HG03108 (cell line): ENCODE results near the gene KANSL1L.

Experiments used
- ATAC-seq: cut with Tn5 transposase; IDR thresholded peaks from one replicate; pipeline ENCODE4 v1.9.1; 2021; ENCODE audit warnings: moderate library complexity; ENCODE audit not compliant: unreplicated experiment

KANSL1L gene

DNA sequence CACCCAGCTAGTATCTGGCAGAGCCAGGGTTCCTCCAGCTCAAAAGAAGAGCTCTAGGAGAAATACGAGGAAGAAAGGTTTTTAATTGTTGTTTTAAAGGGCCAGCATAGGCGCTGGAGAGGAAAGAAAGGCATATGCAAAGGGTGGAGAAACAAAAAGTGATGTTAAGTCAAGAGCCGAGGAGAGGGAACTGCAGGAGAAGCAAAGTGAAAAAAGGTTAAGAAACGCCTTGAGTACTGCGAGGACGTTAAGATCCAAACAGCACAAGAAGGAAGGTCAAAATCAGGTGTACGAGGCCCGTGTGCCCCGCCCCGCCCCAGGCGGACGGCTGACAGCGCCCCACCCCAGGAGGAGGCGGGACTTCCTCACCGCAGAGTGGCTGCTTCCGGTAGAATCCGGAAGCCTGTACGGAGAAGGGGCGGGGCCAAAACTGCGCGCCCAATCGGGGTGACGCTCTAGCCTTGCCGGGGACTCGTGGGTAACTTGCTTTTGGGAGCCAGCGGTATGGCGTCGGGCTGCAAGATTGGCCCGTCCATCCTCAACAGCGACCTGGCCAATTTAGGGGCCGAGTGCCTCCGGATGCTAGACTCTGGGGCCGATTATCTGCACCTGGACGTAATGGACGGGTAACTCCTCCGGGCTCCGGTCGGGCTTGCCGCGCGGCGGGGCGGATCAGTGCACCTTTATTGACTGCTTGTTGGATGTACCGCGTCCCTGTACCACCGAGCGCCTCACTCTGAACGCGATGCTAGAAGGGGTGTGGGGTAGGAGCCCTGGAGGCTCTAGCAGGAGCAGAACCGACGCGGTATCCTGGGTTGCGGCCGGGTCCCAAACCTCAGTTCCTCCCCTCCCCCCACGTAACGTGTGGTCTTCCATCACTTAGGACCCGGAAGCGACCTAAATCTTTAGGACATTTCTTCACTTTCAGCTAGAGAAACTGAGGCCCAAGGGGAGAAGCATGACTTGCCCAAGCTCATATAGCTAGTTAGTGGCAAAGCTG is 168.8 kb downstream of the KANSL1L start, which contains the start of gene RPE:
Gene RPE, plus strand, starts transcription at position 481 of the 1,000 bp plus-strand sequence. Its CDS starts 24 bp downstream, at position 505.
- ATAC-seq: peak; percentile 99

DNA sequence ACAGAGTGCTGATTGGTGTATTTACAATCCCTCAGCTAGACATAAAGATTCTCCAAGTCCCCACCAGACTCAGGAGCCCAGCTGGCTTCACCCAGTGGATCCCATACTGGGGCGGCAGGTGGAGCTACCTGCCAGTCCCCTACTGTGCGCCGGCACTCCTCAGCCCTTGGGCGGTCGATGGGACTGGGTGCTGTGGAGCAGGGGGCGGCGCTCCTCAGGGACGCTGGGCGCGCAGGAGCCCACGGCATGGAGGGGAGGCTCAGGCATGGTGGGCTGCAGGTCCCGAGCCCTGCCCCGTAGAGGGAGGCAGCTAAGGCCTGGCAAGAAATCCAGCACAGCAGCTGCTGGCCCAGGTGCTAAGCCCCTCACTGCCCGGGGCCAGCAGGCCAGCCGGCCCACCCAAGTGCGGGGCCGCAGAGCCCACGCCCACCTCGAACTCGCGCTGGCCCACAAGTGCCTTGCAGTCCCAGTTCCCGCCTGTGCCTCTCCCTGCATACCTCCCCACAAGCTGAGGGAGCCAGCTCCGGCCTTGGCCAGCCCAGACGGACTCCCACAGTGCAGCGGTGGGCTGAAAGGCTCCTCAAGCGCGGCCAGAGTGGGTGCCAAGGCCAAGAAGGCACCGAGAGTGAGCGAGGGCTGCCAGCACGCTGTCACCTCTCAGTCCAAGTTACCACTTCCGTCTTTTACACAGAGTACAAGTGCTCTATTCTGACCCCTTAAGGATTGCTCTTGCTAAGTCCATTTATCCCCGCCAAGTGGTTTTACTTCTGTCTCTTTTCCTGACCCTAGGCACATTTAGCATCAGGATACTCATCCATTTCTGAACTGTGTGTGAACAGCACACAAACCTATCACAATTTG is 170.5 kb downstream of the KANSL1L start:
- ATAC-seq: no peak

DNA sequence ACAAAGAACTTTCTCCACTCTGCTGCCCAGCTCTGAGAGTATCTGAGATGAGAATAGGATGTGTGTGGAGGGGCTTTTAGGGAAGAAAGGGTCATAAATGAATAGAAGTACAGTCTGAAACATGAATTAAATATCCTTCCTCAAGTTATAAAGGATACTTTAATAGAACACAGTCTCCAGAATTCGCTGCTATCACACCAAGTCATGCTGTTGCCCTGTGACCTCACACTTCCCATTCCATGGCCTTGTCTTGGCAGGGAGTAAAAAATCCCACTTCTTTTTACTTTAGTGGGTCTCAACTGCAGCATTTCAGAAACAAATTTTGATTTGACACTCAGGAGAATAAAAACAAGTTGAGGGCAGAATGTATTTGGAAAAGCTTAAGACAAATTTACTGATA is 172.6 kb downstream of the KANSL1L start:
- no peak for ATAC-seq

DNA sequence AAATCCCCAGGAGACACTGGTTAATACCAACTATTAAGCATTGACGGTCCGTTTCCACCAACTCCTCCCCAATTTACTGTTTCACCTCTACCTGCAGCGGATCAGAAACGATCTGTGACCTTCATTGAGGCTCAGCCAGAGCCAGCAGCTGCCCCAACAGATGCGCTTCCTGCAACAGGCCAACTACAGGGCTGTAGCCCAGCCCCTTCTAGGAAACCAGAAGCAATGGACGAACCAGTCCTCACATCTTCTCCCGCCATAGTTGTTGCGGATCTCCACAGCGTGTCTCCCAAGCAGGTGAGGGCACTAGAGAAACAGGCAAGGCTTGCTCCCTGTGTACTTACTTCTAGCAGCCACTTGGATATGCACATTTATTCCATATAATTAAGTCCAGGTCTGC is 177.2 kb downstream of the KANSL1L start:
- ATAC-seq: no peak

DNA sequence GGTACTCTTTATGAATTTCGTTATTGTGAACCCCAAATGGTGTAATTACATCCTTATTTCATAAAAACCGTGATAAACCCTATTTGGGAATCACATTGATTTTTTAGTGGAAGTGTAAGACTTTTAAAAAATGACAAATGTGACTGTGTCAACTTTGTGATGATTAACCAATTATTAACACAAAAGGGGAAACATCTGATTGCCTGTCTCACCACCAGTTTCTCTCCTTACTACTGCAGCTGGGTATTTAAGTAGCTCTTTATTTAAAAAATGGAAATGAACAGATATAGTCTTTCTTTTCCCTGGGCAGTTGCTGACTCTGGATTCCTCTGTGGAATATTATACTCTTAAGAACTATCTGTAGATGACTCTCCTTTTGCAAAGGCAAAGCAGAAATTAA is 180.4 kb downstream of the KANSL1L start:
- ATAC-seq: peak; percentile 47

DNA sequence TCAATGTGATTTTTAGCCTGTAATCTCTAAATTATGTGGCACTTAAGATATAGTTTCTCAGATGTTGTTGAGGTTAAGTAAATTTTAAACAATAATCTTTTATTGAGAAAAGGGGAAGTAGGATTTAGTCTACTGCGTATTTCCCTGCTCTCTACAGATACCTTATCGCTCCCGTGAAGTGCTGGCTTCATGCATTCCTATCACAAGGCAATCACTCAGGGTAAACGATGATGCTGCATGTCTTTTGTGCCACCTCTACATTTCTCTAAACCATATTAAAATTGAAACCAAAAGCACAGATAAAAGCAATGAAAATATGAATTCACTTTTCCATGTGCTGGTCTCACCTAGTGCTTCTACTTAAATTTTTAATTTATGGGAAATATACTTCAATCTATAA is 183.2 kb downstream of the KANSL1L start:
- no peak for ATAC-seq

DNA sequence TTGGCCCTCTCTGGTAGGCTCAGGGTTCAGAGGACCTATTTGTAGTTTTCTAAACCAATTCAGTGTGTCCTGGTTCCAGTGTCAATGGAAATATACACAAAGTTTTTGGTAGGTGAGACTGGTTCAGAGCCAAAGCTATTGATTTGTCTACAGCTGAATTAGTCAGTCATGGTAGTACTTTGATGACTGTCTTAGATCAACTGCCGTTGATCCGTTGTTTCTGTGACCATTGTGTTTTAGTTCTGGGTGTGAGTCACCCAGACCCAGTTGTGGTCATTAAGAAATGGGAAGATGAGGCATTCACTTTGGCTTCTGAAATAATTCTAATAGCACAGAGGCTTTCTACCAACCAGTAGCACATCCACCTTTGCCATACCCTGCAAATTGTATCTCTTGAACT is 184.8 kb downstream of the KANSL1L start:
- ATAC-seq: no peak

GRCh38 chr2:209985874-209986273 is 185.3 kb downstream of the KANSL1L start:
- no peak for ATAC-seq

GRCh38 chr2:209984291-209984690 is 186.9 kb downstream of the KANSL1L start:
- ATAC-seq: no peak

DNA sequence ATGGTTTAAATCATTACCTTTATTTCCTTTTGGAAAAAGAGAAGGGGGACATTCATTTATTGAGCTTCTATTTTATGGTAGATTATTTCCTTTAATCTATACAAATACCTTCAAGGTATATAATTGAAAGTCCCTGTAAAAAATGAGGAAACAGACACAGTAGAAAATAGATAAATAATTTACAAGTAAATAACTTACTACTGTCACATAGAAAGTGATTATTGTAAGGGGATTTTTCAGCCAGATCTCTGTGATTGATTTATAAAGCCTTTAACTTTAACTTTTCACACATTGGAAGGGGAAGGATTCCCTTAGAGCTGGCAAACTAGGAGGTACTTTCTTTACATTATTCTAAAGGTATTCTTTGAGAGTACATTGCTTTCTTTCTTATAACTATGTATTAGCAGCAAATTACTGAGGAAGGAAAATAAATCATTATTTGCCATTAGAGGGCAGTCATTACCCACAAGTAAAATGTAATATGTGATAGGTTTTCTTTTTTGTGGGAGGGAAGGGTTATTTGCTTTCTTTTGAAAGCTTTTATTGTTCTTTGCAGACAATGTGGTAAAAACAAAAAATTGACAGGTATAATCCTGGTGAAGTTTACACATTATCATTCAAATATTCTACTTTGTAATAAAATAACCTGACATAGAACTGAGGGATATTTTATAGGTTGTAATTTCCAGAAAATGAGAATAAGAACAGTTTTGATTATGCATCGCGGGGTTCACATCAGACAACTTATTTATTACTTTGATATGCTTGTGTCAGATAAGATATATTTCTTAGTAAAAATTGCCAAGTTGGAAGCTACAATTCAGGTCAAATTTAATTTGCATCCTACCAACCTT is 193.6 kb downstream of the KANSL1L start:
- no peak for ATAC-seq

DNA sequence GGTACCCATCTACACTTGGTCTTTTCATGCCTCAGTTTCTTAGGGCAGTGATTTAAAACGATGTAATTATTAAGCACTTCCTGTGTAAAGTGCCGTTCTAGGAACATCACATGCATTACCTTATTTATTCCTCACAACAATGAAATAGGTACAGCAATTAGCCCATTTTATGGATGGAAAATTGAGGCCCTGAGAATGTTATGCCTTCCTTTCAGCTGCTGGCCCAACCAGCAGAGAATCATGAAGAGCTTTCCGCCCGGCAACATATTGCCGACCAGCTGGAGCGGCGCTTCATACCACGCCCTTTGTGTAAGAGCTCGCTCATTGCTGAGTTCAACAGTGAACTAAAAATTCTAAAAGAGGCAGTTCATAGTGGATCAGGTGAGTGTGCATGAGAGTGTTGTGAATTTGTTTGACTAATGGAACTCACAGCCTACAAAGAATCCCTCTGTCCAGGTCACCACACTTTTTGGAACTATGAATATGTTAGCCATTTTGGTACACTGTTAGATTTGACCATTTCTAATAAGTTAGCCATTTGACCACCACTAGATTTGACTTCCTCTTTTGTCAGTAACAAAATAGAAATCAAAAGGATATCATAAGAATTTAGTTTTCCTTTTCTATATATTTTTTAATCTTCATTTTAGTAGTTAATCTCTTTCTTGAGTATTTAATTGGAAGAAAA is 194.4 kb downstream of the KANSL1L start:
- ATAC-seq: peak; percentile 74

GRCh38 chr2:209974576-209974975 is 196.6 kb downstream of the KANSL1L start:
- no peak for ATAC-seq

- ATAC-seq: no peak
These were observed 197.9 kb downstream of the KANSL1L start for GRCh38 chr2:209973328-209973727.
